K562 (cell line): ENCODE data around the gene ADAP2.

Source experiments
- ARID2 ChIP-seq: fragments of 450-650 bp; IDR thresholded peaks from 2 replicates; pipeline ENCODE4 v1.6.1; 2017; ENCODE audit warnings: antibody characterized with exemption, mild to moderate bottlenecking
- RAD21 ChIP-seq, 2 experiments: fragments of 250-450 bp in 1 of 2; fragments of 450-650 bp in 1 of 2; sonication (Bioruptor Pico) in 1 of 2; formaldehyde crosslinking in 1 of 2; IDR thresholded peaks in 1 of 2; conservative IDR thresholded peaks in 1 of 2; 2 replicates each; pipeline versions ENCODE4 v1.4.0 to v1.8.0; 2020 to 2022; ENCODE audit warnings: mild to moderate bottlenecking in 2 of 2, moderate library complexity in 1 of 2
- ZFX ChIP-seq: sonication (generic); formaldehyde crosslinking; IDR thresholded peaks from 2 replicates; pipeline ENCODE4 v1.8.0; 2022; ENCODE audit warnings: mild to moderate bottlenecking, missing genetic modification reagents, moderate library complexity
- ZNF12 ChIP-seq: sonication (generic); formaldehyde crosslinking; IDR thresholded peaks from 2 replicates; pipeline ENCODE4 v1.4.0; 2020; ENCODE audit warnings: mild to moderate bottlenecking, missing genetic modification reagents
- TF ChIP-seq, protein P1 (sequence below), 2 experiments: fragments of 450-650 bp; IDR thresholded peaks; 2 replicates each; pipeline ENCODE4 v1.6.1; 2016
- TF ChIP-seq, protein P2 (sequence below), 2 experiments: fragments of 450-650 bp; formaldehyde crosslinking in 1 of 2; IDR thresholded peaks; 2 replicates each; pipeline versions ENCODE4 v1.4.0 to v1.6.1; 2014 to 2020; ENCODE audit warnings: mild to moderate bottlenecking in 2 of 2, borderline replicate concordance in 1 of 2, low read depth in 1 of 2

DNA sequence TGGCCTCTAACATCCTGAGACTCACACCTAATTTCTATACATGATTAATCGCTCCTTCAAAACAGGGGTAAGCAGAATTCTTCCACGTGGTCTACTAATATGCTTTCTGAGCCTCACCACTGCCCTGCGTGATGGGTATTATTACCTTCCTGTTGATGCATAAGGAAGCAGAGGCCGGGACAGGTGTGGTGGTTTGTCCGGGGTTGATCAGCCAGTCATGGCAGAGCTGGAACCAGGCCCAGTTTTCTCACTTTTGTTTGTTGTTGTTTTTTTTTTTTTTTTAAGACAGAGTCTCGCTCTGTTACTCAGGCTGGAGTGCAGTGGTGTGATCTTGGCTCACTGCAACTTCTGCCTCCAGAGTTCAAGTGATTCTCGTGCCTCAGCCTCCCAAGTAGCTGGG is 80.3 kb downstream of the ADAP2 start:
- TF ChIP-seq, protein P1, sequence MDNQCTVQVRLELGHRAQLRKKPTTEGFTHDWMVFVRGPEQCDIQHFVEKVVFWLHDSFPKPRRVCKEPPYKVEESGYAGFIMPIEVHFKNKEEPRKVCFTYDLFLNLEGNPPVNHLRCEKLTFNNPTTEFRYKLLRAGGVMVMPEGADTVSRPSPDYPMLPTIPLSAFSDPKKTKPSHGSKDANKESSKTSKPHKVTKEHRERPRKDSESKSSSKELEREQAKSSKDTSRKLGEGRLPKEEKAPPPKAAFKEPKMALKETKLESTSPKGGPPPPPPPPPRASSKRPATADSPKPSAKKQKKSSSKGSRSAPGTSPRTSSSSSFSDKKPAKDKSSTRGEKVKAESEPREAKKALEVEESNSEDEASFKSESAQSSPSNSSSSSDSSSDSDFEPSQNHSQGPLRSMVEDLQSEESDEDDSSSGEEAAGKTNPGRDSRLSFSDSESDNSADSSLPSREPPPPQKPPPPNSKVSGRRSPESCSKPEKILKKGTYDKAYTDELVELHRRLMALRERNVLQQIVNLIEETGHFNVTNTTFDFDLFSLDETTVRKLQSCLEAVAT (IDR thresholded peaks at IDR 0.05) = no peak
- no peak for TF ChIP-seq ZNF12 (CRISPR knock-in tag)
- TF ChIP-seq, protein P2, sequence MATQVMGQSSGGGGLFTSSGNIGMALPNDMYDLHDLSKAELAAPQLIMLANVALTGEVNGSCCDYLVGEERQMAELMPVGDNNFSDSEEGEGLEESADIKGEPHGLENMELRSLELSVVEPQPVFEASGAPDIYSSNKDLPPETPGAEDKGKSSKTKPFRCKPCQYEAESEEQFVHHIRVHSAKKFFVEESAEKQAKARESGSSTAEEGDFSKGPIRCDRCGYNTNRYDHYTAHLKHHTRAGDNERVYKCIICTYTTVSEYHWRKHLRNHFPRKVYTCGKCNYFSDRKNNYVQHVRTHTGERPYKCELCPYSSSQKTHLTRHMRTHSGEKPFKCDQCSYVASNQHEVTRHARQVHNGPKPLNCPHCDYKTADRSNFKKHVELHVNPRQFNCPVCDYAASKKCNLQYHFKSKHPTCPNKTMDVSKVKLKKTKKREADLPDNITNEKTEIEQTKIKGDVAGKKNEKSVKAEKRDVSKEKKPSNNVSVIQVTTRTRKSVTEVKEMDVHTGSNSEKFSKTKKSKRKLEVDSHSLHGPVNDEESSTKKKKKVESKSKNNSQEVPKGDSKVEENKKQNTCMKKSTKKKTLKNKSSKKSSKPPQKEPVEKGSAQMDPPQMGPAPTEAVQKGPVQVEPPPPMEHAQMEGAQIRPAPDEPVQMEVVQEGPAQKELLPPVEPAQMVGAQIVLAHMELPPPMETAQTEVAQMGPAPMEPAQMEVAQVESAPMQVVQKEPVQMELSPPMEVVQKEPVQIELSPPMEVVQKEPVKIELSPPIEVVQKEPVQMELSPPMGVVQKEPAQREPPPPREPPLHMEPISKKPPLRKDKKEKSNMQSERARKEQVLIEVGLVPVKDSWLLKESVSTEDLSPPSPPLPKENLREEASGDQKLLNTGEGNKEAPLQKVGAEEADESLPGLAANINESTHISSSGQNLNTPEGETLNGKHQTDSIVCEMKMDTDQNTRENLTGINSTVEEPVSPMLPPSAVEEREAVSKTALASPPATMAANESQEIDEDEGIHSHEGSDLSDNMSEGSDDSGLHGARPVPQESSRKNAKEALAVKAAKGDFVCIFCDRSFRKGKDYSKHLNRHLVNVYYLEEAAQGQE (IDR thresholded peaks at IDR 0.05; ENCODE audit: borderline replicate concordance) = no peak
- TF ChIP-seq, protein P2 (CRISPR knock-in tag; IDR thresholded peaks at IDR 0.05; ENCODE audit: low read depth) = no peak
- no peak for TF ChIP-seq ARID2
- TF ChIP-seq RAD21 (CRISPR knock-in tag; conservative IDR thresholded peaks at IDR 0.05 in 1 of 2, IDR thresholded peaks at IDR 0.05 in 1 of 2) = no peak
- no peak for TF ChIP-seq ZFX
